ENCODE data around the gene PILRB.

GRCh38 chr7:100387695-100388094 is 29.8 kb downstream of the PILRB start:
- TF ChIP-seq TAF1 (IDR thresholded peaks at IDR 0.05; ENCODE audit: low read depth, low read length) (no peak), POLR2A (IDR thresholded peaks at IDR 0.05; ENCODE audit: low read depth, low read length) (no peak), POLR2AphosphoS5 (IDR thresholded peaks at IDR 0.05; ENCODE audit: low read depth, low read length) (no peak), SPI1 (IDR thresholded peaks at IDR 0.05; ENCODE audit: low read depth, low read length) (no peak), POU2F2 (IDR thresholded peaks at IDR 0.05; ENCODE audit: low read depth, low read length) (no peak)
